G401 (cell line): ENCODE results near the gene ACTR5. TPM values are rescaled to one million over a fixed set of nuclear protein-coding genes. Genes with fewer than 3 reads are reported as not detected.

Source experiments
- total RNA-seq: library from RNA; depleted of rRNA; stranded (reverse); fragments of >200 nt; shearing (Covaris generic); gene quantifications from 2 replicates; pipeline ENCODE4 v1.2.3, GENCODE V29; 2014; rRNA removed

ACTR5 gene
- total RNA-seq, 1 experiment from 2014 or later, result 10.9 TPM

Other genes starting within 250 kb of the ACTR5 start
- gene ADIG, start 167.3 kb upstream of the ACTR5 start, total RNA-seq, result not detected in 2 replicates
- gene ARHGAP40, start 146.7 kb upstream of the ACTR5 start, total RNA-seq, result not detected in 2 replicates
- not detected in 2 replicates for gene SLC32A1, start 24.0 kb upstream of the ACTR5 start, total RNA-seq
- 0.06 TPM in 1 of 2 replicates, not detected in the other for gene PPP1R16B, start 57.2 kb downstream of the ACTR5 start, total RNA-seq
- gene FAM83D, start 178.0 kb downstream of the ACTR5 start, total RNA-seq, result 38.4 and 43.1 TPM in 2 replicates
- 14.5 and 19.8 TPM in 2 replicates for gene DHX35, start 213.9 kb downstream of the ACTR5 start, total RNA-seq